ENCODE measurements around the gene FYB1. TPM values are rescaled to one million over a fixed set of nuclear protein-coding genes. Genes with fewer than 3 reads are reported as not detected.

The FYB1 gene
- total RNA-seq, 1 experiment from 2014 or later, result not detected

- Histone ChIP-seq H4K5ac (ENCODE audit: insufficient read length, low read depth, low read length) (no peak overlapping the region), H3K79me1 (ENCODE audit: insufficient read depth, low read depth, low read length, poor library complexity, severe bottlenecking) (no peaks in the 10 kb centered on the region), H2BK15ac (ENCODE audit: low read depth, low read length) (no peak overlapping the region), H3K56ac (ENCODE audit: insufficient read length, low read depth, low read length) (no peak overlapping the region), H2BK120ac (ENCODE audit: low read depth, low read length, poor library complexity, severe bottlenecking) (no peak overlapping the region), H2AK5ac (ENCODE audit: insufficient read length, low read length) (no peak overlapping the region), H3T11ph (ENCODE audit: low read length) (no peak overlapping the region), H3K23ac (ENCODE audit: insufficient read length, low read depth, low read length) (no peak overlapping the region), H3K9ac (ENCODE audit: extremely low read depth, insufficient read length, low read length) (no peak overlapping the region), H2BK12ac (ENCODE audit: insufficient read length, low read depth, low read length) (no peak overlapping the region), H3K4me1 (ENCODE audit: insufficient read depth, low read length) (no peaks in the 10 kb centered on the region), H3K23me2 (ENCODE audit: insufficient read length, low read depth, low read length, poor library complexity, severe bottlenecking) (peaks cover 7% of the 10 kb centered on the region), H3K27ac (ENCODE audit: insufficient read length, low read depth, low read length) (no peak overlapping the region), H3K79me2 (ENCODE audit: insufficient read depth, low read length) (peaks cover 4% of the 10 kb centered on the region; the same call in 1 of the 2 replicates), H3K27me3 (ENCODE audit: insufficient read depth, low read length) (no peaks in the 10 kb centered on the region), H4K91ac (ENCODE audit: insufficient read length, low read depth, low read length) (no peak overlapping the region), H2AFZ (ENCODE audit: low read length) (no peak overlapping the region), H3K14ac (ENCODE audit: insufficient read depth, low read length) (no peak overlapping the region), H4K20me1 (ENCODE audit: control insufficient read depth, insufficient read depth, insufficient read length) (no peaks in the 10 kb centered on the region), H3K18ac (ENCODE audit: insufficient read length, low read depth, low read length) (no peak overlapping the region), H3K9me3 (ENCODE audit: control insufficient read depth, low read depth, low read length) (no peaks in the 10 kb centered on the region), H2BK20ac (ENCODE audit: low read depth, low read length, poor library complexity, severe bottlenecking) (no peak overlapping the region), H3K4me2 (ENCODE audit: insufficient read depth, insufficient read length, low read length) (no peak overlapping the region), H3K4ac (ENCODE audit: low read depth, low read length) (no peak overlapping the region), H4K8ac (replicated peaks; ENCODE audit: insufficient read length, low read depth, low read length) (no peak overlapping the region), H2BK5ac (ENCODE audit: insufficient read length, low read length) (no peak overlapping the region)
- no peak for DNase-seq
- no peak overlapping the region for H3K27ac Mint-ChIP-seq
- H3K4me1 Mint-ChIP-seq, result peaks cover 14 to 22% of the 10 kb centered on the region in 2 experiments
- peak overlapping the region; percentile 31 to 40; a peak in 3 of 5 replicates for H3K4me3 Mint-ChIP-seq
- no peaks in the 10 kb centered on the region for H3K36me3 Mint-ChIP-seq (ENCODE audit: insufficient read depth in 1 of 3, low read depth in 3 of 3)
- H3K27me3 Mint-ChIP-seq (ENCODE audit: low read depth), result no peaks in the 10 kb centered on the region
- no peak for TF ChIP-seq CTCF (conservative IDR thresholded peaks at IDR 0.05)
- no CpG with 5 or more reads among the region's 6 CpGs for WGBS (ENCODE audit: extremely low coverage, insufficient read length, low lambda C conversion rate)
- no peaks in the 10 kb centered on the region for H3K9me3 Mint-ChIP-seq
These were observed 143.1 kb downstream of the FYB1 start for GRCh38 chr5:39076101-39076756.

Data from H9 (cell line).